ENCODE measurements around the gene PXMP2. TPM values are rescaled to one million over a fixed set of nuclear protein-coding genes. Genes with fewer than 3 reads are reported as not detected.
"Not testable (repeated sequence)": the region's sequence is repeated elsewhere in the genome, so short reads cannot be mapped to it uniquely, and the experiment has no call there.

PXMP2 gene
- polyA plus RNA-seq, 4 donors = 43.5 to 61.2 (median 56.7) TPM

- DNase-seq (ENCODE audit: low read depth in 4 of 4, low spot score in 3 of 4) = no peak
Measured at GRCh38 chr12:132746613-132747012, 59.2 kb downstream of the PXMP2 start.

GRCh38 chr12:132747395-132747794 lies 60.0 kb downstream of the PXMP2 start:
- DNase-seq (ENCODE audit: low read depth in 4 of 4, low spot score in 3 of 4) = no peak

DNA sequence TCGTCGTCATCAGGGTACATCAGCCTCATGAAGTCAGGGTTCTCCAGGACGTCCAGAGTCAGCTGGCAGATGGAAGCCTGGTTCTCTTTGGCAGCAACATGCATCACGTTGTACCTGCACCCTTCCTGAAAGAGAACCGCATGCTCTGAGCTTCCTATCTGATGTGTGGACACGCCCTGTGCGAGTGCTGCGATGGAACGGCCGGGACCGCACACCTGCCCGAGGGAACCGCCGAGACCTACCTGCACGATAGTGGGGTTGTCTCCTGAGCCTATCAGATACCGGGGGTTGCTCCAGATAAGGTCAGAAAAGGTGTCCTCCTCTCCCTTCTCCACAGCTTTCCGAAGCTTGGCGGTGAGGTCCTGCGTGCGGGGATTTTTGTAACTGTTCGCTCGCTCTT lies 60.5 kb downstream of the PXMP2 start:
- no peak for DNase-seq (ENCODE audit: low read depth in 4 of 4, low spot score in 3 of 4)

- no peak for DNase-seq (ENCODE audit: low read depth in 4 of 4, low spot score in 3 of 4)
Measured at GRCh38 chr12:132748319-132748718, 60.9 kb downstream of the PXMP2 start.

DNA sequence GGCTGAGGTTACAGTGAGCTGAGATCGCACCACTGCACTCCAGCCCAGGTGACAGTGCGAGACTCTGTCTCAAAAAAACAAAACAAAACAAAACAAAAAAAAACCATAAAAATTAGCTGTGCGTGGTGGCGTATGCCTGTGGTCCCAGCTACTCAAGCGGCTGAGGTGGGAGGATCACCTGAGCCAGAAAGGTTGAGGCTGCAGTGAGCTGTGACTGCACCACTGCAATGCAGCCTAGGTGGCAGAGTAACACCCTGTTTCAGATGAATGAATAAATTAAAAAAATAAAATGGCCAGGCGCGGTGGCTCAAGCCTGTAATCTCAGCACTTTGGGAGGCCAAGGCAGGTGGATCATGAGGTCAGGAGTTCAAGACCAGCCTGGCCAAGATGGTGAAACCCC lies 66.3 kb downstream of the PXMP2 start:
- DNase-seq (ENCODE audit: low read depth in 4 of 4, low spot score in 3 of 4) = not testable (repeated sequence)

GRCh38 chr12:132754160-132754932 lies 67.0 kb downstream of the PXMP2 start:
- DNase-seq (ENCODE audit: low read depth in 4 of 4, low spot score in 3 of 4) = no peak

Other genes starting within 250 kb of the PXMP2 start
- 10 to 100 TPM; 43.8 to 87.9 (median 51.9) TPM for gene FBRSL1, start 197.4 kb upstream of the PXMP2 start, polyA plus RNA-seq (ENCODE audit: insufficient read length in 4 of 4)
- gene LRCOL1, start 77.0 kb upstream of the PXMP2 start, polyA plus RNA-seq (ENCODE audit: insufficient read length in 4 of 4) = 1 to 10 TPM; 1.1 to 2.7 (median 2.2) TPM
- gene P2RX2, start 68.8 kb upstream of the PXMP2 start, polyA plus RNA-seq (ENCODE audit: insufficient read length in 4 of 4) = 1 to 10 TPM in 3 of 4 donors, under 1 TPM in 1; 0.77 to 2.3 (median 1.3) TPM
- gene POLE, start 245 bp upstream of the PXMP2 start, polyA plus RNA-seq (ENCODE audit: insufficient read length in 4 of 4) = 10 to 100 TPM; 40.5 to 47.5 (median 45.6) TPM
- gene PGAM5, start 23.3 kb downstream of the PXMP2 start, polyA plus RNA-seq (ENCODE audit: insufficient read length in 4 of 4) = 10 to 100 TPM; 21.0 to 26.4 (median 22.8) TPM
- 10 to 100 TPM; 60.1 to 66.6 (median 62.8) TPM for gene ANKLE2, start 74.2 kb downstream of the PXMP2 start, polyA plus RNA-seq (ENCODE audit: insufficient read length in 4 of 4)
- gene GOLGA3, start 141.3 kb downstream of the PXMP2 start, polyA plus RNA-seq (ENCODE audit: insufficient read length in 4 of 4) = 10 to 100 TPM; 22.0 to 26.0 (median 24.3) TPM
- 10 to 100 TPM; 19.4 to 24.0 (median 21.2) TPM for gene CHFR, start 200.0 kb downstream of the PXMP2 start, polyA plus RNA-seq (ENCODE audit: insufficient read length in 4 of 4)